ENCODE measurements around the gene AOC1. TPM values are rescaled to one million over a fixed set of nuclear protein-coding genes. Genes with fewer than 3 reads are reported as not detected.

AOC1 gene
- total RNA-seq, 1 experiment from 2014 or later, result not detected

DNA sequence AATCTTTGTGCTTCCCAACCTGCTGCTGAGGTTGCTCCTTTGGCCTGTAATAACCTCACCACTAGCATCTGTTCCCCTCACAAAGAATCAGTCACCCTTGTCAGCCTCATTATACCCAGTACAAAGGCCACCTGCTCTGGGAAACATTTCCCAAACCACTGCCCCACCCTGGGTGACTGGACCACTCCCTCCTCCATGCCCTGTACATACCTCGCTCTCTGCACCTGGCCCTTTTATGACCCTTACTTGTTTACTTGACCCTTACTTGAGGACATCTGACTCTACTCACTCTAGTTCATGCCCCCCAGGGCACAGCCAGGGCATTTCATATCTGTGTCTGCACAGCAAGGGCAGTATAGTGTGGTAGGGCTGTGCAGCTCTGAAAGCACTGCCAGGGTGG is 21.4 kb upstream of the AOC1 start:
- POLR2A ChIA-PET (ENCODE audit: unreplicated experiment), result no interaction called here
- Histone ChIP-seq H2AFZ (ENCODE audit: low read length) (no peak overlapping the region), H3K9ac (ENCODE audit: low read length) (no peak overlapping the region), H3K36me3 (ENCODE audit: low read depth, low read length) (no peaks in the 10 kb centered on the region), H3K27me3 (ENCODE audit: low read length) (peaks cover 34% of the 10 kb centered on the region), H3K4me1 (ENCODE audit: insufficient read depth, low read length) (no peaks in the 10 kb centered on the region), H3K27ac (ENCODE audit: low read length) (no peak overlapping the region), H3K9me3 (ENCODE audit: low read length) (no peaks in the 10 kb centered on the region), H3K4me3 (ENCODE audit: low read length) (no peak overlapping the region), H3K9me2 (replicated peaks; ENCODE audit: low read length) (no peaks in the 10 kb centered on the region), H3F3A (ENCODE audit: low read length, unreplicated experiment) (no peaks in the 10 kb centered on the region), H4K20me1 (ENCODE audit: low read length) (no peaks in the 10 kb centered on the region), H3K79me2 (ENCODE audit: low read length) (no peaks in the 10 kb centered on the region), H3K4me2 (ENCODE audit: low read length) (no peak overlapping the region)
- BruUV-seq (replicated peaks), result no TSS peak
- CTCF ChIA-PET, result no interaction called here
- DNase-seq (no peak), ATAC-seq (no peak)
- intact Hi-C loops (cut with micrococcal nuclease), result no loop called here
- no peak for TF ChIP-seq EZH2phosphoT487 (IDR thresholded peaks at IDR 0.05; ENCODE audit: borderline replicate concordance, low read length)
- no peak for TF ChIP-seq EZH2 (IDR thresholded peaks at IDR 0.05; ENCODE audit: low read length, unreplicated experiment)
- no peak for TF ChIP-seq CTCF (conservative IDR thresholded peaks at IDR 0.05; ENCODE audit: low read depth, low read length)

DNA sequence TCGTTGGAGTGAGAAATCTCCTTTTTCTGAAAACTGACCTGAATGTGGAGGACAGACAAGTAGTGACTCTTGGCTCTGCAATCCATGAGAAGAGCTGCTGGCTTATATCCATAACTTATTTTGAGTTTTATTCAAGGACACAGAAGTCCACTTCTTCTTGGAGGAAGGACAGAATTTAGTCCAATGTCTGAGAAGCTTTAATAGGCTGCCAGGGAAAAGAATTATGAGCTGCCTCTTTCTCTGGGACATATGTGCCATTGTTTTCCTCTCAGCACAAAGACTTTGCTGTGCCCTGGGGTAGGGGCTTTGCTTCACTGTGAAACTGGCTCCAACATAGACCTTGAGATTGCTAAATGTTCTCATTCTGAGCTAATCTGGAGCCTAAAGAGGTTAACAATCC is 20.5 kb upstream of the AOC1 start:
- DNase-seq, result no peak
- Histone ChIP-seq H3K9me2 (replicated peaks; ENCODE audit: low read length) (no peaks in the 10 kb centered on the region), H2AFZ (ENCODE audit: low read length) (no peak overlapping the region), H3K79me2 (ENCODE audit: low read length) (no peaks in the 10 kb centered on the region), H3K4me3 (ENCODE audit: low read length) (no peak overlapping the region), H3K27me3 (ENCODE audit: low read length) (peaks cover 25% of the 10 kb centered on the region), H3K36me3 (ENCODE audit: low read depth, low read length) (no peaks in the 10 kb centered on the region), H4K20me1 (ENCODE audit: low read length) (no peaks in the 10 kb centered on the region), H3K4me1 (ENCODE audit: insufficient read depth, low read length) (no peaks in the 10 kb centered on the region), H3K9me3 (ENCODE audit: low read length) (no peaks in the 10 kb centered on the region), H3K4me2 (ENCODE audit: low read length) (no peak overlapping the region), H3F3A (ENCODE audit: low read length, unreplicated experiment) (no peaks in the 10 kb centered on the region), H3K27ac (ENCODE audit: low read length) (no peak overlapping the region), H3K9ac (ENCODE audit: low read length) (no peak overlapping the region)
- TF ChIP-seq EZH2phosphoT487 (IDR thresholded peaks at IDR 0.05; ENCODE audit: borderline replicate concordance, low read length) (no peak), EZH2 (IDR thresholded peaks at IDR 0.05; ENCODE audit: low read length, unreplicated experiment) (no peak), CTCF (conservative IDR thresholded peaks at IDR 0.05; ENCODE audit: low read depth, low read length) (no peak)
- intact Hi-C loops (cut with micrococcal nuclease), result no loop called here
- POLR2A ChIA-PET (ENCODE audit: unreplicated experiment), result no interaction called here
- CTCF ChIA-PET, result no interaction called here
- no TSS peak for BruUV-seq (replicated peaks)
- ATAC-seq, result no peak

- Histone ChIP-seq H3K9me2 (replicated peaks; ENCODE audit: low read length) (no peaks in the 10 kb centered on the region), H3K27ac (ENCODE audit: low read length) (no peak overlapping the region), H3K27me3 (ENCODE audit: low read length) (peaks cover 15% of the 10 kb centered on the region; the same call in 1 of the 2 replicates), H3K36me3 (ENCODE audit: low read depth, low read length) (no peaks in the 10 kb centered on the region), H3K4me2 (ENCODE audit: low read length) (no peak overlapping the region), H3K9me3 (ENCODE audit: low read length) (no peaks in the 10 kb centered on the region), H3K4me3 (ENCODE audit: low read length) (no peak overlapping the region), H2AFZ (ENCODE audit: low read length) (no peak overlapping the region), H3K4me1 (ENCODE audit: insufficient read depth, low read length) (no peaks in the 10 kb centered on the region), H3K79me2 (ENCODE audit: low read length) (no peaks in the 10 kb centered on the region), H3F3A (ENCODE audit: low read length, unreplicated experiment) (no peaks in the 10 kb centered on the region), H3K9ac (ENCODE audit: low read length) (no peak overlapping the region), H4K20me1 (ENCODE audit: low read length) (no peaks in the 10 kb centered on the region)
- ChIA-PET POLR2A (ENCODE audit: unreplicated experiment) (no interaction called here), CTCF (no interaction called here)
- no peak for ATAC-seq
- no peak for TF ChIP-seq EZH2 (IDR thresholded peaks at IDR 0.05; ENCODE audit: low read length, unreplicated experiment)
- TF ChIP-seq CTCF (conservative IDR thresholded peaks at IDR 0.05; ENCODE audit: low read depth, low read length), result no peak
- no peak for TF ChIP-seq EZH2phosphoT487 (IDR thresholded peaks at IDR 0.05; ENCODE audit: borderline replicate concordance, low read length)
- BruUV-seq (replicated peaks), result no TSS peak
- DNase-seq, result no peak
- intact Hi-C loops (cut with micrococcal nuclease), result no loop called here
Observed at GRCh38 chr7:150835019-150835418, 17.3 kb upstream of the AOC1 start.

Data from PC-3 (cell line).